Neuronal stem cell (in vitro differentiated cells): ENCODE data around the gene KLF2.

Source experiments
- DNase-seq: peaks from one replicate; pipeline ENCODE4 v3.0.0-alpha.2; 2013; ENCODE audit warnings: low spot score
- H2AFZ ChIP-seq: one replicate; pipeline ENCODE4 v1.6.1; 2013; ENCODE audit warnings: mild to moderate bottlenecking, low read length, inconsistent platforms
- H2AK5ac ChIP-seq: 2 replicates; pipeline ENCODE4 v1.6.1; 2013; ENCODE audit warnings: low read depth, mild to moderate bottlenecking, inconsistent platforms, low read length, moderate library complexity, mixed read lengths
- H2BK120ac ChIP-seq: 2 replicates; pipeline ENCODE4 v1.6.1; 2013; ENCODE audit warnings: low read depth, mild to moderate bottlenecking, inconsistent platforms, low read length, moderate library complexity, mixed read lengths
- H2BK12ac ChIP-seq: one replicate; pipeline ENCODE4 v1.6.1; 2013; ENCODE audit warnings: low read length, inconsistent platforms
- H2BK15ac ChIP-seq: 2 replicates; pipeline ENCODE4 v1.6.1; 2013; ENCODE audit warnings: mild to moderate bottlenecking, low read length, inconsistent platforms, mixed read lengths
- H2BK5ac ChIP-seq: one replicate; pipeline ENCODE4 v1.6.1; 2013; ENCODE audit warnings: inconsistent platforms, mild to moderate bottlenecking, low read length, moderate library complexity
- H3K14ac ChIP-seq: one replicate; pipeline ENCODE4 v1.6.1; 2013; ENCODE audit warnings: low read length, inconsistent platforms
- H3K18ac ChIP-seq: 2 replicates; pipeline ENCODE4 v1.6.1; 2013; ENCODE audit warnings: low read length, inconsistent platforms
- H3K23ac ChIP-seq: 2 replicates; pipeline ENCODE4 v1.6.1; 2013; ENCODE audit warnings: low read depth, mild to moderate bottlenecking, mixed read lengths, low read length, inconsistent platforms; ENCODE audit not compliant: poor library complexity
- H3K27ac ChIP-seq: replicated peaks from 3 replicates; pipeline ENCODE4 v1.5.1; 2013; ENCODE audit warnings: low read length, inconsistent platforms
- H3K27me3 ChIP-seq, 3 experiments: 2 replicates each; pipeline ENCODE4 v1.6.1; 2013; ENCODE audit warnings: low read length in 3 of 3, mild to moderate bottlenecking in 2 of 3, inconsistent platforms in 1 of 3, low read depth in 1 of 3, mixed read lengths in 1 of 3, moderate library complexity in 1 of 3; ENCODE audit not compliant: control insufficient read depth in 3 of 3, insufficient read depth in 3 of 3
- H3K36me3 ChIP-seq, 2 donors: replicated peaks in 1 of 2; 2 replicates each; pipeline ENCODE4 v1.6.1; 2013; ENCODE audit warnings: low read length in 2 of 2; ENCODE audit not compliant: control insufficient read depth in 2 of 2, insufficient read depth in 2 of 2
- H3K4ac ChIP-seq: 2 replicates; pipeline ENCODE4 v1.6.1; 2013; ENCODE audit warnings: inconsistent platforms, mild to moderate bottlenecking, low read length, moderate library complexity
- H3K4me1 ChIP-seq, 2 donors: 1 replicate in 1 of 2; 2 replicates in 1 of 2; pipeline ENCODE4 v1.6.1; 2013; ENCODE audit warnings: low read length in 2 of 2, low read depth in 1 of 2; ENCODE audit not compliant: control insufficient read depth in 2 of 2, insufficient read depth in 1 of 2
- H3K4me2 ChIP-seq: one replicate; pipeline ENCODE4 v1.6.1; 2013; ENCODE audit warnings: mild to moderate bottlenecking, low read length, inconsistent platforms; ENCODE audit not compliant: insufficient read depth, poor library complexity, severe bottlenecking
- H3K4me3 ChIP-seq, 2 donors: 2 replicates each; pipeline ENCODE4 v1.5.1; 2013; ENCODE audit warnings: low read length in 2 of 2, mild to moderate bottlenecking in 2 of 2, inconsistent platforms in 1 of 2, moderate library complexity in 1 of 2
- H3K79me1 ChIP-seq: one replicate; pipeline ENCODE4 v1.6.1; 2013; ENCODE audit warnings: low read depth, mild to moderate bottlenecking, inconsistent platforms, low read length, moderate library complexity
- H3K9ac ChIP-seq: one replicate; pipeline ENCODE4 v1.6.1; 2013; ENCODE audit warnings: mild to moderate bottlenecking, low read depth, low read length, inconsistent platforms; ENCODE audit not compliant: poor library complexity
- H3K9me3 ChIP-seq, 2 donors: replicated peaks in 1 of 2; 2 replicates each; pipeline versions ENCODE3 to v1.6.1; 2013; ENCODE audit warnings: low read length in 2 of 2, mild to moderate bottlenecking in 2 of 2, inconsistent platforms in 1 of 2, low read depth in 1 of 2, mixed read lengths in 1 of 2, moderate library complexity in 1 of 2; ENCODE audit not compliant: control insufficient read depth in 2 of 2, insufficient read depth in 1 of 2
- H4K8ac ChIP-seq: one replicate; pipeline ENCODE4 v1.6.1; 2013; ENCODE audit warnings: low read depth, mild to moderate bottlenecking, inconsistent platforms, low read length, moderate library complexity
- H4K91ac ChIP-seq: one replicate; pipeline ENCODE4 v1.6.1; 2013; ENCODE audit warnings: low read length, low read depth, mild to moderate bottlenecking, inconsistent platforms; ENCODE audit not compliant: poor library complexity
- WGBS, 2 donors: extraction: QIAGEN DNeasy Blood & Tissue Kit; methylation state at CpG; one replicate each; pipeline ENCODE4 v1.1.7; 2013; ENCODE audit warnings: missing lambda C conversion rate in 2 of 2, mixed read lengths in 1 of 2; ENCODE audit not compliant: insufficient read length in 2 of 2, insufficient replicate concordance in 1 of 2; ENCODE audit errors: extremely low coverage in 2 of 2; 5-methylcytosine and 5-hydroxymethylcytosine counted together

The KLF2 gene

GRCh38 chr19:16319481-16319880 lies 5.1 kb upstream of the KLF2 start:
- Histone ChIP-seq H2BK15ac (no peak overlapping the region), H2BK12ac (no peak overlapping the region), H3K27me3 (peaks cover 0 to 27% (median 21%) of the 10 kb centered on the region in 3 experiments), H3K18ac (no peak overlapping the region), H4K8ac (no peak overlapping the region), H3K4me2 (no peak overlapping the region), H4K91ac (no peak overlapping the region), H3K23ac (no peak overlapping the region), H3K79me1 (no peaks in the 10 kb centered on the region), H3K4me3 (no peak overlapping the region), H3K14ac (no peak overlapping the region), H3K27ac (no peak overlapping the region), H3K9me3 (peaks cover 1 to 3% of the 10 kb centered on the region in 2 donors), H3K4me1 (peaks cover 0 to 2% of the 10 kb centered on the region in 2 donors), H2AFZ (no peak overlapping the region), H2BK120ac (no peak overlapping the region), H3K36me3 (no peaks in the 10 kb centered on the region), H3K9ac (no peak overlapping the region), H3K4ac (no peak overlapping the region), H2BK5ac (no peak overlapping the region), H2AK5ac (no peak overlapping the region)
- WGBS, 2 donors = no CpG with 5 or more reads among the region's 7 CpGs
- no peak for DNase-seq

DNA sequence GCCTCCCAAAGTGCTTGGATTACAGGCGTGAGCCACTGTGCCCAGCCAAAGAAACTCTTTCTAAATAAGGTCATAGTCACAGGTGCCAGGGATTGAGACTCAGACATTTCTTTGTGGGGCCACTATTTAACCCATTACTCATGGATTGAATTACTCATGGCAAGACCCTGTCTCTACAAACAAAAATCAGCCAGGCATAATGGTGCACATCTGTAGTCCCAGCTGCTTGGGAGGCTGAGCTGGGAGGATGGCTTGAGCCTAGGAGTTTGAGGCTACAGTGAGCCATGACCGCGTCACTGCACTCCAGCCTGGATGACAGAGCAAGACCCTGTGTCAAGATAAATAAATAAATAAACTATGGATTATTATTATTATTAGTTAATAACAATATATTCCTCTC lies 3.6 kb upstream of the KLF2 start:
- Histone ChIP-seq H2BK12ac (no peak overlapping the region), H3K23ac (no peak overlapping the region), H3K9me3 (peaks cover 1 to 3% of the 10 kb centered on the region in 2 donors), H2AK5ac (no peak overlapping the region), H3K4me1 (peaks cover 0 to 4% of the 10 kb centered on the region in 2 donors), H3K36me3 (no peaks in the 10 kb centered on the region), H4K91ac (no peak overlapping the region), H2BK120ac (no peak overlapping the region), H3K4me2 (no peak overlapping the region), H4K8ac (no peak overlapping the region), H3K9ac (no peak overlapping the region), H3K4me3 (no peak overlapping the region), H3K27me3 (peaks cover 12 to 36% (median 30%) of the 10 kb centered on the region in 3 experiments), H3K4ac (no peak overlapping the region), H3K79me1 (no peaks in the 10 kb centered on the region), H2AFZ (no peak overlapping the region), H3K27ac (no peak overlapping the region), H3K14ac (no peak overlapping the region), H2BK5ac (no peak overlapping the region), H2BK15ac (no peak overlapping the region), H3K18ac (no peak overlapping the region)
- no CpG with 5 or more reads among the region's 3 CpGs for WGBS, 2 donors
- no peak for DNase-seq

- Histone ChIP-seq H3K4ac (no peak overlapping the region), H3K4me2 (peak overlapping the region; percentile 93), H3K23ac (no peak overlapping the region), H3K4me3 (peak overlapping the region; percentile 64 to 78), H2BK15ac (no peak overlapping the region), H2BK5ac (no peak overlapping the region), H3K27ac (no peak overlapping the region), H3K27me3 (peaks cover 34 to 72% (median 35%) of the 10 kb centered on the region in 3 experiments), H2AFZ (peak overlapping the region; percentile 97), H3K9me3 (peaks cover 0 to 1% of the 10 kb centered on the region in 2 donors), H2BK120ac (peak overlapping the region; percentile 47), H3K9ac (peak overlapping the region; percentile 77), H3K79me1 (no peaks in the 10 kb centered on the region), H2BK12ac (no peak overlapping the region), H4K8ac (no peak overlapping the region), H4K91ac (no peak overlapping the region), H2AK5ac (no peak overlapping the region), H3K14ac (no peak overlapping the region), H3K4me1 (peaks cover 0 to 7% of the 10 kb centered on the region in 2 donors), H3K18ac (peak overlapping the region; percentile 83), H3K36me3 (peaks cover 0 to 2% of the 10 kb centered on the region in 2 donors)
- DNase-seq = peak; percentile 17
- no CpG with 5 or more reads among the region's 52 CpGs for WGBS, 2 donors
Measured at GRCh38 chr19:16325161-16325527, 518 bp downstream of the KLF2 start.

DNA sequence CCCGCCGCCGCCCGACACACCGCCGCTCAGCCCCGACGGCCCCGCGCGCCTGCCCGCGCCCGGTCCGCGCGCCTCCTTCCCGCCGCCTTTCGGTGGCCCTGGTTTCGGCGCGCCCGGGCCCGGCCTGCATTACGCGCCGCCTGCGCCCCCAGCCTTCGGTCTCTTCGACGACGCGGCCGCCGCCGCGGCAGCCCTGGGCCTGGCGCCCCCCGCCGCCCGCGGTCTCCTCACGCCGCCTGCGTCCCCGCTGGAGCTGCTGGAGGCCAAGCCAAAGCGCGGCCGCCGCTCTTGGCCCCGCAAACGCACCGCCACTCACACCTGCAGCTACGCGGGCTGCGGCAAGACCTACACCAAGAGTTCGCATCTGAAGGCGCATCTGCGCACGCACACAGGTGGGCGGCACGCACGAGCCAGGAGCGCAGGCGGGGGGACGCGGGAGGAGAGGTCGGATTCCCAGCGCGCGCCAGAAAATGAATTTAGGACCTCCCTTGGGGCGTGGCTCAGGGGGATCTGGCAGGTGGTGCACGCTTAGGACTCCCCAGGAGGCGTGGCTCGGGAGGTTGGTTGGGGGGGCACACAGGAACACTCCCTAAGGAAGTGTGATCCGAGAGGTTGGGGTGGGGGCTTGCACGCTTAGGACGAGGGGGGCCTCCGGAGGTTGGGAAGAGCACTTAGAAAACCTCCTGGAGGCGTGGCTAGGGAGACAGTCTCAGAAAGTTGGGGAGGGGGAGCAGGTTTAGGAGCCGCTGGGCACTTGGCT lies 1.2 kb downstream of the KLF2 start:
- no peak overlapping the region for H2BK5ac ChIP-seq
- no peak overlapping the region for H3K4ac ChIP-seq
- peak; percentile 51 for DNase-seq
- H2AFZ ChIP-seq = peak overlapping the region; percentile 71
- peak overlapping the region; percentile 38 for H3K18ac ChIP-seq
- no peak overlapping the region for H4K8ac ChIP-seq
- H3K27ac ChIP-seq = no peak overlapping the region
- H3K9ac ChIP-seq = peak overlapping the region; percentile 60
- no peak overlapping the region for H2BK120ac ChIP-seq
- peaks cover 0 to 7% of the 10 kb centered on the region in 2 donors for H3K4me1 ChIP-seq
- no peaks in the 10 kb centered on the region for H3K79me1 ChIP-seq
- no peak overlapping the region for H3K14ac ChIP-seq
- no peak overlapping the region for H2BK12ac ChIP-seq
- H3K27me3 ChIP-seq = peaks cover 34 to 74% (median 35%) of the 10 kb centered on the region in 3 experiments
- peaks cover 0 to 1% of the 10 kb centered on the region in 2 donors for H3K9me3 ChIP-seq
- peak overlapping the region; percentile 8 for H3K23ac ChIP-seq
- H4K91ac ChIP-seq = no peak overlapping the region
- peak overlapping the region in 1 of 2 donors; percentile 74 for H3K4me3 ChIP-seq
- H3K36me3 ChIP-seq = peaks cover 0 to 2% of the 10 kb centered on the region in 2 donors
- peak overlapping the region; percentile 93 for H3K4me2 ChIP-seq
- no peak overlapping the region for H2BK15ac ChIP-seq
- no peak overlapping the region for H2AK5ac ChIP-seq
- WGBS, 2 donors = no CpG with 5 or more reads among the region's 82 CpGs
